ENCODE results near the gene FZD4. TPM values are rescaled to one million over a fixed set of nuclear protein-coding genes. Genes with fewer than 3 reads are reported as not detected.

The FZD4 gene
- total RNA-seq, 1 experiment from 2014 or later, result 7.7 TPM

GRCh38 chr11:86923999-86924766 lies 31.0 kb downstream of the FZD4 start (continued):
- TF ChIP-seq ZNF671 (CRISPR knock-in tag; IDR thresholded peaks at IDR 0.05) (no peak), IRF1 (CRISPR knock-in tag; IDR thresholded peaks at IDR 0.05) (no peak), ZNF416 (CRISPR knock-in tag; IDR thresholded peaks at IDR 0.05) (no peak), ZNF425 (CRISPR knock-in tag; conservative IDR thresholded peaks at IDR 0.05) (no peak), CTCF (IDR thresholded peaks at IDR 0.05) (no peak), ZNF219 (CRISPR knock-in tag; IDR thresholded peaks at IDR 0.05; ENCODE audit: borderline replicate concordance) (no peak), SP1 (CRISPR knock-in tag; conservative IDR thresholded peaks at IDR 0.05) (no peak), NFATC4 (CRISPR knock-in tag; IDR thresholded peaks at IDR 0.05) (no peak), NFYB (CRISPR knock-in tag; conservative IDR thresholded peaks at IDR 0.05; ENCODE audit: low read depth) (no peak), ZSCAN18 (CRISPR knock-in tag; IDR thresholded peaks at IDR 0.05) (0 out of 2 replicates have a peak, but pooled peaks have one; percentile 38), USF1 (CRISPR knock-in tag; IDR thresholded peaks at IDR 0.05) (no peak), SMAD3 (CRISPR knock-in tag; IDR thresholded peaks at IDR 0.05; ENCODE audit: borderline replicate concordance) (no peak), GRHL2 (CRISPR knock-in tag; IDR thresholded peaks at IDR 0.05; ENCODE audit: insufficient replicate concordance, severe bottlenecking) (no peak), ATF1 (CRISPR knock-in tag; IDR thresholded peaks at IDR 0.05) (no peak), TEAD1 (CRISPR knock-in tag; IDR thresholded peaks at IDR 0.05) (peak; percentile 45; the same call in 1 of the 2 replicates), MAX (CRISPR knock-in tag; IDR thresholded peaks at IDR 0.05) (no peak), MXD4 (CRISPR knock-in tag; IDR thresholded peaks at IDR 0.05; ENCODE audit: borderline replicate concordance) (peak; percentile 35; the same call in 1 of the 2 replicates), E2F4 (CRISPR knock-in tag; IDR thresholded peaks at IDR 0.05; ENCODE audit: borderline replicate concordance, low read depth) (no peak), E2F5 (CRISPR knock-in tag; IDR thresholded peaks at IDR 0.05) (no peak), ZNF263 (CRISPR knock-in tag; IDR thresholded peaks at IDR 0.05; ENCODE audit: low read depth) (no peak), ATF3 (CRISPR knock-in tag; conservative IDR thresholded peaks at IDR 0.05) (no peak), PRRX2 (CRISPR knock-in tag; IDR thresholded peaks at IDR 0.05) (0 out of 2 replicates have a peak, but pooled peaks have one; percentile 71), TEAD4 (CRISPR knock-in tag; IDR thresholded peaks at IDR 0.05) (peak; percentile 49; the same call in 1 of the 2 replicates), OVOL2 (CRISPR knock-in tag; IDR thresholded peaks at IDR 0.05; ENCODE audit: borderline replicate concordance) (no peak)
